SK-N-MC (cell line): ENCODE data around the gene SUGT1.

Experiments used
- EZH2 ChIP-seq: fragments of 200-600 bp; sonication (generic); IDR thresholded peaks from one replicate; pipeline ENCODE4 v1.6.1; 2017; ENCODE audit warnings: antibody characterized with exemption
- POLR2AphosphoS5 ChIP-seq: IDR thresholded peaks from 2 replicates; pipeline ENCODE4 v1.6.1; 2012; ENCODE audit warnings: mild to moderate bottlenecking, low read depth, low read length, borderline replicate concordance

GRCh38 chr13:52696566-52696965 is 43.9 kb downstream of the SUGT1 start:
- TF ChIP-seq POLR2AphosphoS5 (no peak), EZH2 (no peak)
